Endothelial cell (in vitro differentiated cells): ENCODE results near the gene RPA1. TPM values are rescaled to one million over a fixed set of nuclear protein-coding genes. Genes with fewer than 3 reads are reported as not detected.

Experiments used
- DNase-seq: peaks from one replicate; pipeline ENCODE4 v3.0.0; 2021; ENCODE audit warnings: low spot score
- H3K27ac Mint-ChIP-seq: one replicate; pipeline ENCODE4 v1.8.0; 2021; ENCODE audit warnings: mixed read lengths, inconsistent platforms; ENCODE audit not compliant: unreplicated experiment
- H3K27me3 Mint-ChIP-seq: one replicate; pipeline ENCODE4 v1.8.0; 2021; ENCODE audit warnings: mild to moderate bottlenecking, moderate library complexity, mixed read lengths, inconsistent platforms; ENCODE audit not compliant: unreplicated experiment
- H3K36me3 Mint-ChIP-seq: one replicate; pipeline ENCODE4 v1.8.0; 2021; ENCODE audit warnings: mild to moderate bottlenecking, low read depth, mixed read lengths, inconsistent platforms; ENCODE audit not compliant: unreplicated experiment
- H3K4me1 Mint-ChIP-seq: one replicate; pipeline ENCODE4 v1.8.0; 2021; ENCODE audit warnings: mild to moderate bottlenecking, mixed read lengths, inconsistent platforms; ENCODE audit not compliant: unreplicated experiment
- H3K4me3 Mint-ChIP-seq: one replicate; pipeline ENCODE4 v1.8.0; 2021; ENCODE audit warnings: mild to moderate bottlenecking, mixed read lengths, inconsistent platforms; ENCODE audit not compliant: unreplicated experiment
- H3K9me3 Mint-ChIP-seq: one replicate; pipeline ENCODE4 v1.8.0; 2021; ENCODE audit warnings: mixed read lengths, inconsistent platforms; ENCODE audit not compliant: unreplicated experiment
- total RNA-seq: library from RNA; stranded (reverse); fragmentation: NEBNext Ultra II Directional; extraction: Animal tissue kit (Norgen Biotek cat#: 25700); gene quantifications from one replicate; pipeline ENCODE4 v1.2.1, GENCODE V29; 2021; ENCODE audit not compliant: unreplicated experiment
- TF ChIP-seq, protein P1 (sequence below): fragments of 200-600 bp; sonication (generic); IDR thresholded peaks from one replicate; pipeline ENCODE4 v1.5.0; 2021; ENCODE audit warnings: antibody characterized with exemption; ENCODE audit not compliant: unreplicated experiment

Gene RPA1
- total RNA-seq, 1 donor from 2014 or later: 105 TPM

- peaks cover 10% of the 10 kb centered on the region for H3K27me3 Mint-ChIP-seq
- no peak overlapping the region for H3K27ac Mint-ChIP-seq
- no peaks in the 10 kb centered on the region for H3K9me3 Mint-ChIP-seq
- H3K4me1 Mint-ChIP-seq: peaks cover 5% of the 10 kb centered on the region
- DNase-seq: no peak
- no peaks in the 10 kb centered on the region for H3K36me3 Mint-ChIP-seq
- TF ChIP-seq, protein P1, sequence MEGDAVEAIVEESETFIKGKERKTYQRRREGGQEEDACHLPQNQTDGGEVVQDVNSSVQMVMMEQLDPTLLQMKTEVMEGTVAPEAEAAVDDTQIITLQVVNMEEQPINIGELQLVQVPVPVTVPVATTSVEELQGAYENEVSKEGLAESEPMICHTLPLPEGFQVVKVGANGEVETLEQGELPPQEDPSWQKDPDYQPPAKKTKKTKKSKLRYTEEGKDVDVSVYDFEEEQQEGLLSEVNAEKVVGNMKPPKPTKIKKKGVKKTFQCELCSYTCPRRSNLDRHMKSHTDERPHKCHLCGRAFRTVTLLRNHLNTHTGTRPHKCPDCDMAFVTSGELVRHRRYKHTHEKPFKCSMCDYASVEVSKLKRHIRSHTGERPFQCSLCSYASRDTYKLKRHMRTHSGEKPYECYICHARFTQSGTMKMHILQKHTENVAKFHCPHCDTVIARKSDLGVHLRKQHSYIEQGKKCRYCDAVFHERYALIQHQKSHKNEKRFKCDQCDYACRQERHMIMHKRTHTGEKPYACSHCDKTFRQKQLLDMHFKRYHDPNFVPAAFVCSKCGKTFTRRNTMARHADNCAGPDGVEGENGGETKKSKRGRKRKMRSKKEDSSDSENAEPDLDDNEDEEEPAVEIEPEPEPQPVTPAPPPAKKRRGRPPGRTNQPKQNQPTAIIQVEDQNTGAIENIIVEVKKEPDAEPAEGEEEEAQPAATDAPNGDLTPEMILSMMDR: no peak
- H3K4me3 Mint-ChIP-seq: no peak overlapping the region
These were observed 82.3 kb downstream of the RPA1 start for GRCh38 chr17:1912146-1912545.

GRCh38 chr17:1913702-1914101, 83.9 kb downstream of the RPA1 start:
- Mint-ChIP-seq H3K4me3 (no peak overlapping the region), H3K36me3 (no peaks in the 10 kb centered on the region), H3K27me3 (peaks cover 7% of the 10 kb centered on the region), H3K4me1 (peaks cover 5% of the 10 kb centered on the region), H3K9me3 (no peaks in the 10 kb centered on the region), H3K27ac (no peak overlapping the region)
- TF ChIP-seq, protein P1: no peak
- no peak for DNase-seq

DNA sequence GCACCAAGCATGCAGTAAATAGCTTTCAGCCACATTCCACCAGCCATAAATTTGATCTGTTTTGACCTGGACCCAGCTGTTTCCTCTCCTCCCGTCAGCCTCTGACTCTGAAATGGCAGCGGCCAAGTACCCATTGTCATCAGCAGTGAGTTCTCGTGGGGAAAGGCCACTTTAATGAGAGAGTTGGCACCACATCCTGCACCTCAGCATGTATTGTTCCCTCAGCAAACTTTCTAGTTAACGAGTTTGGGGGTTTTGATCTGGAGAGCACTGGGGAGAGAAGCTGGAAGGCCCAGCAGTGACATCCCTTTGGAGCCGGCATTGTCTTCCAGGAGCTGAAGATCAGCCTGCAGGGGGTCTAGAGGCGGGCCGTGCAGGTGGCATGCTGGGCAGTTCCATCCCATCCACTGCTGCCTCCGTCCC, 84.9 kb downstream of the RPA1 start:
- Mint-ChIP-seq H3K36me3 (no peaks in the 10 kb centered on the region), H3K27me3 (peaks cover 7% of the 10 kb centered on the region), H3K27ac (peak overlapping the region; percentile 48), H3K4me1 (peaks cover 3% of the 10 kb centered on the region), H3K9me3 (no peaks in the 10 kb centered on the region), H3K4me3 (no peak overlapping the region)
- TF ChIP-seq, protein P1: no peak
- no peak for DNase-seq

- no peak for DNase-seq
- TF ChIP-seq, protein P1: no peak
- Mint-ChIP-seq H3K36me3 (no peaks in the 10 kb centered on the region), H3K27me3 (peaks cover 7% of the 10 kb centered on the region), H3K9me3 (no peaks in the 10 kb centered on the region), H3K4me3 (no peak overlapping the region), H3K4me1 (peaks cover 3% of the 10 kb centered on the region), H3K27ac (no peak overlapping the region)
These were observed 86.1 kb downstream of the RPA1 start for GRCh38 chr17:1915889-1916288.

- DNase-seq: no peak
- H3K4me1 Mint-ChIP-seq: peaks cover 3% of the 10 kb centered on the region
- no peak overlapping the region for H3K4me3 Mint-ChIP-seq
- H3K27ac Mint-ChIP-seq: no peak overlapping the region
- no peaks in the 10 kb centered on the region for H3K9me3 Mint-ChIP-seq
- TF ChIP-seq, protein P1: no peak
- H3K27me3 Mint-ChIP-seq: peaks cover 7% of the 10 kb centered on the region
- H3K36me3 Mint-ChIP-seq: no peaks in the 10 kb centered on the region
These were observed 86.5 kb downstream of the RPA1 start for GRCh38 chr17:1916316-1916715.
